Measurements from ENCODE around the gene USB1. TPM values are rescaled to one million over a fixed set of nuclear protein-coding genes. Genes with fewer than 3 reads are reported as not detected.

Gene USB1
- 10 to 100 TPM; 42.6 to 43.8 TPM for total RNA-seq
- long read RNA-seq, partial matches to known transcripts = 9 of 12 reads
- long read RNA-seq, other reads (novel, unspliced or antisense) = 2 of 12 reads

- ATAC-seq (peak; percentile 90), DNase-seq (peak; percentile 81 to 90)
- intact Hi-C loops (cut with DNase I, micrococcal nuclease) = loop anchor here in 1 of 2 donors (5.0 kb wide), 1 partner anchor 104 kb away; no protein-coding TSS in a partner anchor
These were observed at the start of gene USB1 for GRCh38 chr16:58000706-58001676. TSS of gene USB1 (plus strand) at chr16:58001407. CDS start at chr16:58001484, 77 bp downstream.

DNA sequence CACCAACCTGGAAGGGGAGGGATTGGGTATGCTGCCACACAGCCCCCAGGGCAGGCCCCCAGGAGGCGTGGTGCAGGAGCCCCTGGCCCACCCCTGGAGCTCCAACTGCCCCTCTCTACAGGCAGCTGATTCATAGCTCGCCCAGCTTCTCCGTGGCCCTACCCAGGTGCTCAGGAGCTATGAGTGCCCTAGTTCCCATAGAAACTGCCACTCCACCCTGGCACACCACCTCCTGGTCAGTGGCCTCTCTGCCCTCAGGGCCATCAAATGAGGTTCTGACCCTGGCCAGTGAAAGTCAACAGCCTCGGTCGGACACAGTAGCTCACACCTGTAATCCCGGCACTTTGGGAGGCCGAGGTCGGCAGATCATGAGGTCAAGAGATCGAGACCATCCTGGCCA lies 48.3 kb upstream of the USB1 start:
- DNase-seq (no peak), ATAC-seq (no peak)
- intact Hi-C loops (cut with DNase I, micrococcal nuclease) = no loop called here

- ATAC-seq (no peak), DNase-seq (no peak)
- intact Hi-C loops (cut with DNase I, micrococcal nuclease) = no loop called here
These were observed 47.4 kb upstream of the USB1 start for GRCh38 chr16:57953857-57954256.

GRCh38 chr16:57955572-57956188 lies 45.5 kb upstream of the USB1 start:
- no peak for DNase-seq

GRCh38 chr16:57956270-57956808 lies 44.9 kb upstream of the USB1 start:
- intact Hi-C loops (cut with DNase I, micrococcal nuclease) = no loop called here
- ATAC-seq (no peak), DNase-seq (no peak)

More at GRCh38 chr16:57955572-57956188, 45.5 kb upstream of the USB1 start:
- intact Hi-C loops (cut with DNase I, micrococcal nuclease) = no loop called here
- no peak for ATAC-seq

- DNase-seq (no peak), ATAC-seq (no peak)
- intact Hi-C loops (cut with DNase I, micrococcal nuclease) = no loop called here
These were observed 44.1 kb upstream of the USB1 start for GRCh38 chr16:57956924-57957672.

GRCh38 chr16:57957673-57958392 lies 43.4 kb upstream of the USB1 start:
- intact Hi-C loops (cut with DNase I, micrococcal nuclease) = no loop called here
- no peak for DNase-seq
- ATAC-seq = no peak

DNA sequence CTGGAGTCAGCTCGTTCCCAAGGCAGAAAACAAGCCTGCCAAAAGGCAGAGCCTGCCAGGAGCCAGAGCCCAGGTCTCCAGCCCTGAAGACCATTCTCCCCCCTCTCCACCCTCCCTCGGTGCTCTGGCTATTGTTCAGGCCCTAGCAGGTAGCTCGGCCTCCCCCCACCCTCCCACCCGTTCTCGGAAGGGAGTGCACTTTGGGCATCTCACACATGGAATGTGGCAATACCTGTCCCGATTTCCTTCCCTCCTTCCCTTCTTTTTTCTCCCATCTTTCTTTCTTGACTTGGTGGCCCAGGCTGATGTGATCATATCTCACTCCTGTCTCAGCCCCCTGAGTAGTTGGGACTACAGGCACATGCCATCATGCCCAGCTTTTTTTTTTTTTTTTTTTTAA lies 42.7 kb upstream of the USB1 start:
- DNase-seq (no peak), ATAC-seq (no peak)
- intact Hi-C loops (cut with DNase I, micrococcal nuclease) = no loop called here

DNA sequence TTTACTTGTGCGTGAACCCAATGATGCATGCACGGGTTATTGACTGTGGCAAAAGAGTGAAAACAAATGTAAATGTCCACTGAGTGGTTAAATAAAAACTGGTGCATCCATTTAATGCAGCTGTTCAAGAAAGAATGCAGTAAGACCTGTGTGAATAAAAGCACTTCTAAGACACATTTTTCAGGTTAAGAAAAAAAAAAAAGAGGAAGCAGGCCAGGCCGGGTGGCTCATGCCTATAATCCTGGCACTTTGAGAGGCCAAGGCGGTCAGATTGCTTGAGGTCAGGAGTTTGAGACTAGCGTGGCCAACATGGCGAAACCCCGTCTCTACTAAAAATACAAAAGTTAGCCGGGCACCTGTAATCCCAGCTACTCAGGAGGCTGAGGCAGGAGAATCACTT lies 42.1 kb upstream of the USB1 start:
- ATAC-seq (no peak), DNase-seq (no peak)
- intact Hi-C loops (cut with DNase I, micrococcal nuclease) = no loop called here

DNA sequence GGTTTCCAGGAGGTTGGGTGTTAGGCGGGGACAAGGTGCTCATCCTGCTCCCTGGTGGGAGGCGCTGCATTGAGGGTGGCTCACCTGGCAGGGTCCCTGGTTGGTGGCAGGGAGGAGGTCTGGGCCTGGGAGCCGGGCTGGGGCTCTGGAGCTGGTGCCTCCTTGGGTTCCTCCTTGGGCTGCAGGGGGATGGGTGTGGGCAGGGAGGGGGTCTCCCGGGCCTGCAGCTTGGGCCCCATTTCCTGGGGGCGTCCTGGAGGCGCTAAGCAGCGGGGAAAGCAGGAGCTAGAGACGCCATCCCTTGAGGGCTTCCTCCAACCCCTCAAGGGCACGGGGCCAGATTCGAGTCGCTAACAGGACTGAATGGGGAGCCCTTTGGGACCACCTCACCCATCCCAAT lies 41.4 kb upstream of the USB1 start:
- no peak for ATAC-seq
- intact Hi-C loops (cut with DNase I, micrococcal nuclease) = no loop called here
- DNase-seq = no peak

- no peak for ATAC-seq
- DNase-seq = no peak
- intact Hi-C loops (cut with DNase I, micrococcal nuclease) = no loop called here
These were observed 40.9 kb upstream of the USB1 start for GRCh38 chr16:57960310-57960709.

DNA sequence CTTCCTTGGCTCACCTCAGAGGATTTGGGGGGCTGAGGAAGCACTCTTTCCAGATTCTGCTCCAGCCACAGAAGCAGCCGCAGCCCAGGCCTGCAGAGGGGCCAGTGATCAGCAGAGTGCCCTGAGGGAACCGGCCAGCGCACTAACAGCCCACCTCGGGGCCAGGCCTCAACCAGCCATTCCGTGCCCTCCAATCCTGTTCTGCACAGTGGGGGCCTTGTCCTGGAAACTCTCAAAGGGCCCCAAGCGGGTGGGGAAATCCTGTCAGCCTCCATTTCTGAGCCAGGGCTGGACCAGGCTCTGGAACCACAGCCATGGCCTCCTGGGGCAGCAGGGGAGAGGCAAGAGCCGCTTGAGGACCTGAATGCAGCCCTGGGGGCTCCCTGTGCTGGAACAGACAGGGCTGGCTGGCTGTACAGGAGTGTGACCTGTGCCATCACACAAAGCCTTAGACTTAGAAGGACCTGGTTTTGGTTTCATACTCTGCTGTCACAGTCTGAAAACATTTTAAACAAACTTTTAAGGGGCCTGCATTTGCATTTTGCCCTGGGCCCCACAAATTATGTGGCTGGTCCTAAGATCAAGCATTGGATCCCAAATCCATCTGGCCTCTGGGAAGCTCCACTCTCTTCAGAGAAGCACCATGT lies 40.3 kb upstream of the USB1 start:
- no peak for ATAC-seq
- no peak for DNase-seq
- intact Hi-C loops (cut with DNase I, micrococcal nuclease) = no loop called here

DNA sequence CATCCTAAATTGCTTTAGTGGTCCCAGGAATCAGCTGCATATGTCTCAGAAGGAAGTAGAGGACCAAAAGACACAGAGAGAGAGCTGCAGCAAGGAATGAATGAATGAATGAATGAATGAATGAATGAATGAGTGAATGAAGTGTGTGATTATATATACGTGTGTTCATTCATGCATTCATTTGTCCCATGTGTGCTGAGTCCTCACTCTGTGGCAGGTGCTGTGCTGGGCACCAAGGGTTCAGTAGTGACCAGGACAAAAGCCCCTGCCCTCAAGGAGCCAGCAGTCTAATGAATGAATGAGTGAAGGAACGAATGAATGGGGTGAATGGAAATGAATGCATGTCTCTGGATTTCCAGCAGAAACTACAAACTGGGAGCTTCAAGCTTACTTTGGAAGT lies 39.7 kb upstream of the USB1 start:
- no peak for DNase-seq
- intact Hi-C loops (cut with DNase I, micrococcal nuclease) = no loop called here
- no peak for ATAC-seq

DNA sequence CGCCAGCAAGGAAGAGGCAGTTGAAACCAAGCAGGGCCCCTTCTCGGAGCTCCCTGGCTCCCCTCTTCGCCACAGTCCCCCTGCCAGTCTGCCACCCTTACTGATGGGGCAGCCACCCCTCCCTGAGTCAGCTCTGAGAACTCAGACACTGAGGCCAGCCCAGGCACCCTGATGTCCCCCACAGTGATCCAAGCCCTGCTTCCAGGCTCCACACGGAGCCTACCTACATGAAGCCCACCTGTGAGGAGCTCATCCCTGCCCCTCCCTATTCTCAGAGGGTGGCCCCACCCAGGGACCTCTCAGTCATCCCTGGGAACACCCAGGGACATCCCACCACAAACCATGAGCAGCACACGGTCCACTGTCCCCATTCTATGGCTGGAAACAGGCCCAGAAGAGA lies 39.2 kb upstream of the USB1 start:
- DNase-seq = no peak
- no peak for ATAC-seq
- intact Hi-C loops (cut with DNase I, micrococcal nuclease) = no loop called here

- ATAC-seq (no peak), DNase-seq (no peak)
- intact Hi-C loops (cut with DNase I, micrococcal nuclease) = no loop called here
These were observed 38.5 kb upstream of the USB1 start for GRCh38 chr16:57962756-57963155.

DNA sequence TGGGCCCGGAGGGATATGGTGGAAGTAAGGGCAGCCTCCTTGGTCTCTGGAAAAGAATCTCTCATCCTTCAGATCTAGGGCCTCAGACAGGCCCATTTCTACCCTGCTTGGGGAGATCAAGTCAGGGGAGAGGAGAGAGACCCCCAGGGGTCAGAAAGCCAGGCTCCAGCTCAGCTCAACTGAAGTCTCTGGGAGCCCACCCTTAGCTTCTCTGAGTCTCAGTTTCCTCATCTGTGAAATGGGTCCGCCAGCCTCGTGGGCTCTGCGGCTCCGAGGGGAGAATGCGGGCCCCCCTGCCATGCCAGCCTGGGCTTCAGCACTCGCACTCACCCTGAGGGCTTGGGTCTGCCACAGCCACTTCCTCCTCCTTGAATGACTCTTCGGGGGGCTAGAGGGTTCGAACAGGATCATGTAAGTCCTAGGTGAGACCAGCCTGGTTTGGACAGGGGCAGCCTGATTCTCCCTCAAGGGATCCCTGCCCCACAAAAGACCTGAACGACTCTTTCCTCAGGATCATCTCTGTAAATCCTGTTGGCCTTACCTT lies 37.0 kb upstream of the USB1 start:
- ATAC-seq = no peak
- no peak for DNase-seq
- intact Hi-C loops (cut with DNase I, micrococcal nuclease) = no loop called here

- no peak for ATAC-seq
- DNase-seq = no peak
- intact Hi-C loops (cut with DNase I, micrococcal nuclease) = no loop called here
These were observed 34.9 kb upstream of the USB1 start for GRCh38 chr16:57966204-57966771.
